ENCODE data around the gene INTS7. TPM values are rescaled to one million over a fixed set of nuclear protein-coding genes. Genes with fewer than 3 reads are reported as not detected.

The INTS7 gene
- total and polyA plus RNA-seq, 9 of the 15 experiments (the other 6 are each of a cell fraction or from before 2014, with no cell fraction given), result 27.3 to 68.4 (median 40.4) TPM

- TF ChIP-seq ZNF318 (IDR thresholded peaks at IDR 0.05; ENCODE audit: borderline replicate concordance in 1 of 2, low read depth in 1 of 2) (peak in 1 of 2 experiments; percentile 54; a peak in 1 of 4 replicates), PHTF2 (CRISPR knock-in tag; IDR thresholded peaks at IDR 0.05) (no peak), GATA2 (CRISPR knock-in tag; IDR thresholded peaks at IDR 0.05) (peak; percentile 95), ZNF785 (CRISPR knock-in tag; IDR thresholded peaks at IDR 0.05) (no peak), NCOA1 (IDR thresholded peaks at IDR 0.05; ENCODE audit: low read depth) (peak; percentile 87), POLR3A (IDR thresholded peaks at IDR 0.05; ENCODE audit: borderline replicate concordance, extremely low read depth, insufficient read depth, insufficient read length) (no peak), JUND (IDR thresholded peaks at IDR 0.05; ENCODE audit: borderline replicate concordance, low read depth, low read length) (peak; percentile 89), JUND (tag; IDR thresholded peaks at IDR 0.05; ENCODE audit: borderline replicate concordance, low read depth, low read length) (peak; percentile 88; the same call in 2 of the 3 replicates), POLR3G (IDR thresholded peaks at IDR 0.05; ENCODE audit: extremely low read depth, insufficient read length, insufficient replicate concordance) (no peak), TBP (optimal IDR thresholded peaks at IDR 0.05; ENCODE audit: low read depth, low read length) (peak; percentile 21), ZNF316 (IDR thresholded peaks at IDR 0.05) (peak; percentile 92), HDAC3 (IDR thresholded peaks at IDR 0.05; ENCODE audit: borderline replicate concordance, partially characterized antibody) (no peak), MAFG (tag; conservative IDR thresholded peaks at IDR 0.05) (peak; percentile 89), BDP1 (IDR thresholded peaks at IDR 0.05; ENCODE audit: insufficient read depth, insufficient read length) (no peak), BRD4 (IDR thresholded peaks at IDR 0.05) (no peak), ATF7 (IDR thresholded peaks at IDR 0.05) (peak; percentile 89), NFRKB (IDR thresholded peaks at IDR 0.05; ENCODE audit: low read depth) (no peak), HSF4 (CRISPR knock-in tag; IDR thresholded peaks at IDR 0.05; ENCODE audit: borderline replicate concordance) (no peak), TAF9B (IDR thresholded peaks at IDR 0.05; ENCODE audit: partially characterized antibody) (peak; percentile 15)
- TF ChIP-seq, protein P1, sequence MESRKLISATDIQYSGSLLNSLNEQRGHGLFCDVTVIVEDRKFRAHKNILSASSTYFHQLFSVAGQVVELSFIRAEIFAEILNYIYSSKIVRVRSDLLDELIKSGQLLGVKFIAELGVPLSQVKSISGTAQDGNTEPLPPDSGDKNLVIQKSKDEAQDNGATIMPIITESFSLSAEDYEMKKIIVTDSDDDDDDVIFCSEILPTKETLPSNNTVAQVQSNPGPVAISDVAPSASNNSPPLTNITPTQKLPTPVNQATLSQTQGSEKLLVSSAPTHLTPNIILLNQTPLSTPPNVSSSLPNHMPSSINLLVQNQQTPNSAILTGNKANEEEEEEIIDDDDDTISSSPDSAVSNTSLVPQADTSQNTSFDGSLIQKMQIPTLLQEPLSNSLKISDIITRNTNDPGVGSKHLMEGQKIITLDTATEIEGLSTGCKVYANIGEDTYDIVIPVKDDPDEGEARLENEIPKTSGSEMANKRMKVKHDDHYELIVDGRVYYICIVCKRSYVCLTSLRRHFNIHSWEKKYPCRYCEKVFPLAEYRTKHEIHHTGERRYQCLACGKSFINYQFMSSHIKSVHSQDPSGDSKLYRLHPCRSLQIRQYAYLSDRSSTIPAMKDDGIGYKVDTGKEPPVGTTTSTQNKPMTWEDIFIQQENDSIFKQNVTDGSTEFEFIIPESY (CRISPR knock-in tag; IDR thresholded peaks at IDR 0.05), result no peak
Measured at GRCh38 chr1:211928290-211928801, 107.0 kb downstream of the INTS7 start (continued).

Data from K562 (cell line).